Measurements from ENCODE around the gene DMRTB1. TPM values are rescaled to one million over a fixed set of nuclear protein-coding genes. Genes with fewer than 3 reads are reported as not detected.
A peak's percentile ranks its signal among the peaks of the same experiment; 100 is the strongest.

Gene DMRTB1
- total RNA-seq, 1 experiment from 2014 or later, result not detected

- intact Hi-C loops (cut with micrococcal nuclease), result no loop called here
- POLR2A ChIA-PET, result no interaction called here
- H3K9ac ChIP-seq (ENCODE audit: low read length), result no peak overlapping the region
Observed at GRCh38 chr1:53414632-53415031, 44.6 kb upstream of the DMRTB1 start.

GRCh38 chr1:53415432-53415831 lies 43.8 kb upstream of the DMRTB1 start:
- H3K27ac ChIP-seq (ENCODE audit: low read depth, low read length), result no peak overlapping the region
- no peak overlapping the region for H3K4me3 ChIP-seq (replicated peaks in 1 of 2; ENCODE audit: low read depth in 1 of 2, low read length in 2 of 2)
- H3K27me3 ChIP-seq (ENCODE audit: insufficient read depth, low read length), result no peaks in the 10 kb centered on the region
- ATAC-seq, result no peak
- no peak overlapping the region for H2AFZ ChIP-seq (ENCODE audit: low read depth, low read length, poor library complexity, severe bottlenecking)
- TF ChIP-seq EZH2phosphoT487 (IDR thresholded peaks at IDR 0.05; ENCODE audit: borderline replicate concordance), result no peak
- TF ChIP-seq POLR2A (IDR thresholded peaks at IDR 0.05; ENCODE audit: borderline replicate concordance, extremely low read depth, insufficient read depth, insufficient read length), result no peak
- no peak for TF ChIP-seq SP1 (IDR thresholded peaks at IDR 0.05; ENCODE audit: low read depth)
- no peak for TF ChIP-seq ZFX (IDR thresholded peaks at IDR 0.05)
- TF ChIP-seq, protein P1, sequence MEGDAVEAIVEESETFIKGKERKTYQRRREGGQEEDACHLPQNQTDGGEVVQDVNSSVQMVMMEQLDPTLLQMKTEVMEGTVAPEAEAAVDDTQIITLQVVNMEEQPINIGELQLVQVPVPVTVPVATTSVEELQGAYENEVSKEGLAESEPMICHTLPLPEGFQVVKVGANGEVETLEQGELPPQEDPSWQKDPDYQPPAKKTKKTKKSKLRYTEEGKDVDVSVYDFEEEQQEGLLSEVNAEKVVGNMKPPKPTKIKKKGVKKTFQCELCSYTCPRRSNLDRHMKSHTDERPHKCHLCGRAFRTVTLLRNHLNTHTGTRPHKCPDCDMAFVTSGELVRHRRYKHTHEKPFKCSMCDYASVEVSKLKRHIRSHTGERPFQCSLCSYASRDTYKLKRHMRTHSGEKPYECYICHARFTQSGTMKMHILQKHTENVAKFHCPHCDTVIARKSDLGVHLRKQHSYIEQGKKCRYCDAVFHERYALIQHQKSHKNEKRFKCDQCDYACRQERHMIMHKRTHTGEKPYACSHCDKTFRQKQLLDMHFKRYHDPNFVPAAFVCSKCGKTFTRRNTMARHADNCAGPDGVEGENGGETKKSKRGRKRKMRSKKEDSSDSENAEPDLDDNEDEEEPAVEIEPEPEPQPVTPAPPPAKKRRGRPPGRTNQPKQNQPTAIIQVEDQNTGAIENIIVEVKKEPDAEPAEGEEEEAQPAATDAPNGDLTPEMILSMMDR (IDR thresholded peaks at IDR 0.05 in 2 of 3, conservative IDR thresholded peaks at IDR 0.05 in 1 of 3; ENCODE audit: borderline replicate concordance in 1 of 3, insufficient read depth in 1 of 3, low read depth in 2 of 3, low read length in 2 of 3), result no peak
- no peak for TF ChIP-seq POLR2AphosphoS5 (IDR thresholded peaks at IDR 0.05; ENCODE audit: low read depth, low read length)
- no peak for TF ChIP-seq ATF3 (IDR thresholded peaks at IDR 0.05)
- TF ChIP-seq ZNF274 (IDR thresholded peaks at IDR 0.05; ENCODE audit: low read depth, low read length), result no peak
- TF ChIP-seq YY1 (IDR thresholded peaks at IDR 0.05; ENCODE audit: extremely low read depth, insufficient replicate concordance, low read depth, low read length), result no peak
- TF ChIP-seq ELF1 (IDR thresholded peaks at IDR 0.05; ENCODE audit: borderline replicate concordance, low read depth), result no peak
- TF ChIP-seq RAD21 (IDR thresholded peaks at IDR 0.05; ENCODE audit: low read depth), result no peak
- no peak for TF ChIP-seq FOSL1 (IDR thresholded peaks at IDR 0.05; ENCODE audit: low read depth)
- TF ChIP-seq MAX (IDR thresholded peaks at IDR 0.05), result no peak
- no peak for TF ChIP-seq JUND (IDR thresholded peaks at IDR 0.05)
- TF ChIP-seq, protein P2, sequence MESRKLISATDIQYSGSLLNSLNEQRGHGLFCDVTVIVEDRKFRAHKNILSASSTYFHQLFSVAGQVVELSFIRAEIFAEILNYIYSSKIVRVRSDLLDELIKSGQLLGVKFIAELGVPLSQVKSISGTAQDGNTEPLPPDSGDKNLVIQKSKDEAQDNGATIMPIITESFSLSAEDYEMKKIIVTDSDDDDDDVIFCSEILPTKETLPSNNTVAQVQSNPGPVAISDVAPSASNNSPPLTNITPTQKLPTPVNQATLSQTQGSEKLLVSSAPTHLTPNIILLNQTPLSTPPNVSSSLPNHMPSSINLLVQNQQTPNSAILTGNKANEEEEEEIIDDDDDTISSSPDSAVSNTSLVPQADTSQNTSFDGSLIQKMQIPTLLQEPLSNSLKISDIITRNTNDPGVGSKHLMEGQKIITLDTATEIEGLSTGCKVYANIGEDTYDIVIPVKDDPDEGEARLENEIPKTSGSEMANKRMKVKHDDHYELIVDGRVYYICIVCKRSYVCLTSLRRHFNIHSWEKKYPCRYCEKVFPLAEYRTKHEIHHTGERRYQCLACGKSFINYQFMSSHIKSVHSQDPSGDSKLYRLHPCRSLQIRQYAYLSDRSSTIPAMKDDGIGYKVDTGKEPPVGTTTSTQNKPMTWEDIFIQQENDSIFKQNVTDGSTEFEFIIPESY (IDR thresholded peaks at IDR 0.05; ENCODE audit: extremely low read depth, insufficient replicate concordance, low read length), result no peak
- no peak for TF ChIP-seq SIN3A (IDR thresholded peaks at IDR 0.05; ENCODE audit: low read depth)
- no peak overlapping the region for H3K4me2 ChIP-seq (ENCODE audit: low read length)
- ChIA-PET POLR2A (no interaction called here), RAD21 (ENCODE audit: low non-redundant PET in 1 of 2, low total read pairs in 2 of 2, uncharacterized antibody in 2 of 2, unreplicated experiment in 2 of 2) (no interaction called here), CTCF (no interaction called here)
- no peaks in the 10 kb centered on the region for H3K9me2 ChIP-seq (ENCODE audit: insufficient read depth)
- no peaks in the 10 kb centered on the region for H3K36me3 ChIP-seq (ENCODE audit: control insufficient read depth in 1 of 2, insufficient read depth in 2 of 2, low read length in 2 of 2)
- H3K9me3 ChIP-seq (ENCODE audit: control insufficient read depth in 1 of 2, insufficient read depth in 1 of 2, low read depth in 1 of 2, low read length in 2 of 2), result no peaks in the 10 kb centered on the region
- peaks cover 33 to 61% of the 10 kb centered on the region in 2 experiments for H3K4me1 ChIP-seq (ENCODE audit: control insufficient read depth in 1 of 2, insufficient read depth in 2 of 2, low read length in 2 of 2)
- intact Hi-C loops (cut with micrococcal nuclease), result no loop called here
- no peaks in the 10 kb centered on the region for H4K20me1 ChIP-seq (ENCODE audit: insufficient read depth)
- no peak overlapping the region for H3K9ac ChIP-seq (ENCODE audit: low read length)
- BruUV-seq (replicated peaks), result no TSS peak
- no peak for DNase-seq (ENCODE audit: low read depth, low spot score)
- no peaks in the 10 kb centered on the region for H3K79me2 ChIP-seq (ENCODE audit: insufficient read depth, low read length)

More at GRCh38 chr1:53414632-53415031, 44.6 kb upstream of the DMRTB1 start:
- RAD21 ChIA-PET (ENCODE audit: low non-redundant PET in 1 of 2, low total read pairs in 2 of 2, uncharacterized antibody in 2 of 2, unreplicated experiment in 2 of 2), result no interaction called here
- Histone ChIP-seq H3K27me3 (ENCODE audit: insufficient read depth, low read length) (no peaks in the 10 kb centered on the region), H3K4me1 (ENCODE audit: control insufficient read depth in 1 of 2, insufficient read depth in 2 of 2, low read length in 2 of 2) (peaks cover 33 to 69% of the 10 kb centered on the region in 2 experiments), H2AFZ (ENCODE audit: low read depth, low read length, poor library complexity, severe bottlenecking) (no peak overlapping the region), H3K9me2 (ENCODE audit: insufficient read depth) (no peaks in the 10 kb centered on the region), H3K4me3 (replicated peaks in 1 of 2; ENCODE audit: low read depth in 1 of 2, low read length in 2 of 2) (no peak overlapping the region), H3K79me2 (ENCODE audit: insufficient read depth, low read length) (no peaks in the 10 kb centered on the region), H3K36me3 (ENCODE audit: control insufficient read depth in 1 of 2, insufficient read depth in 2 of 2, low read length in 2 of 2) (no peaks in the 10 kb centered on the region), H3K9me3 (ENCODE audit: control insufficient read depth in 1 of 2, insufficient read depth in 1 of 2, low read depth in 1 of 2, low read length in 2 of 2) (no peaks in the 10 kb centered on the region), H3K27ac (ENCODE audit: low read depth, low read length) (no peak overlapping the region; the same call in 1 of the 2 replicates), H4K20me1 (ENCODE audit: insufficient read depth) (no peaks in the 10 kb centered on the region), H3K4me2 (ENCODE audit: low read length) (peak overlapping the region; percentile 76)
- TF ChIP-seq EGR1 (IDR thresholded peaks at IDR 0.05; ENCODE audit: low read depth) (no peak), RAD21 (IDR thresholded peaks at IDR 0.05; ENCODE audit: low read depth) (no peak), SRF (IDR thresholded peaks at IDR 0.05; ENCODE audit: low read depth) (no peak), YY1 (IDR thresholded peaks at IDR 0.05; ENCODE audit: extremely low read depth, insufficient replicate concordance, low read depth, low read length) (no peak)
- no TSS peak for BruUV-seq (replicated peaks)
- DNase-seq (ENCODE audit: low read depth, low spot score) (no peak), ATAC-seq (no peak)
- CTCF ChIA-PET, result no interaction called here
